Midbrain (tissue), 1 donor: ENCODE data around the gene KRTAP10-4.
"Not testable (repeated sequence)": the region's sequence is repeated elsewhere in the genome, so short reads cannot be mapped to it uniquely, and the experiment has no call there.

ENCODE experiments used
- DNase-seq: peaks from one replicate; lab custom pipeline; 2025; lab: John Stamatoyannopoulos, UW

KRTAP10-4 gene, protein sequence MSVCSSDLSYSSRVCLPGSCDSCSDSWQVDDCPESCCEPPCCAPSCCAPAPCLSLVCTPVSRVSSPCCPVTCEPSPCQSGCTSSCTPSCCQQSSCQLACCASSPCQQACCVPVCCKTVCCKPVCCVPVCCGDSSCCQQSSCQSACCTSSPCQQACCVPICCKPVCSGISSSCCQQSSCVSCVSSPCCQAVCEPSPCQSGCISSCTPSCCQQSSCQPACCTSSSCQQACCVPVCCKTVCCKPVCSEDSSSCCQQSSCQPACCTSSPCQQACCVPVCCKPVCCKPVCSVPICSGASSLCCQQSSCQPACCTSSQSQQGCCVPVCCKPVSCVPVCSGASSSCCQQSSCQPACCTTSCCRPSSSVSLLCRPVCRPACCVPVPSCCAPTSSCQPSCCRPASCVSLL

DNA sequence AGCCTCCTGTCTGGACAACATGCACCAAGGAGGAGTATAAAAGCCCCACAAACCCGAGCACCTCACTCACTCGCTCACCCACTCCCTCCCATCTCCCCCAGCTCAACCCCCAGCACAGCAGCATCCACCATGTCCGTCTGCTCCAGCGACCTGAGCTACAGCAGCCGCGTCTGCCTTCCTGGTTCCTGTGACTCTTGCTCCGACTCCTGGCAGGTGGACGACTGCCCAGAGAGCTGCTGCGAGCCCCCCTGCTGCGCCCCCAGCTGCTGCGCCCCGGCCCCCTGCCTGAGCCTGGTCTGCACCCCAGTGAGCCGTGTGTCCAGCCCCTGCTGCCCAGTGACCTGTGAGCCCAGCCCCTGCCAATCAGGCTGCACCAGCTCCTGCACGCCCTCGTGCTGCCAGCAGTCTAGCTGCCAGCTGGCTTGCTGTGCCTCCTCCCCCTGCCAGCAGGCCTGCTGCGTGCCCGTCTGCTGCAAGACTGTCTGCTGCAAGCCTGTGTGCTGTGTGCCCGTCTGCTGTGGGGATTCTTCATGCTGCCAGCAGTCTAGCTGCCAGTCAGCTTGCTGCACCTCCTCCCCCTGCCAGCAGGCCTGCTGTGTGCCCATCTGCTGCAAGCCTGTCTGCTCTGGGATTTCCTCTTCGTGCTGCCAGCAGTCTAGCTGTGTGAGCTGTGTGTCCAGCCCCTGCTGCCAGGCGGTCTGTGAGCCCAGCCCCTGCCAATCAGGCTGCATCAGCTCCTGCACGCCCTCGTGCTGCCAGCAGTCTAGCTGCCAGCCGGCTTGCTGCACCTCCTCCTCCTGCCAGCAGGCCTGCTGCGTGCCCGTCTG lies at the start of gene KRTAP10-4:
Gene KRTAP10-4 (plus strand): TSS at position 100 of the 827 bp plus-strand sequence. CDS start 30 bp downstream, at position 130.
- not testable (repeated sequence) for DNase-seq

DNA sequence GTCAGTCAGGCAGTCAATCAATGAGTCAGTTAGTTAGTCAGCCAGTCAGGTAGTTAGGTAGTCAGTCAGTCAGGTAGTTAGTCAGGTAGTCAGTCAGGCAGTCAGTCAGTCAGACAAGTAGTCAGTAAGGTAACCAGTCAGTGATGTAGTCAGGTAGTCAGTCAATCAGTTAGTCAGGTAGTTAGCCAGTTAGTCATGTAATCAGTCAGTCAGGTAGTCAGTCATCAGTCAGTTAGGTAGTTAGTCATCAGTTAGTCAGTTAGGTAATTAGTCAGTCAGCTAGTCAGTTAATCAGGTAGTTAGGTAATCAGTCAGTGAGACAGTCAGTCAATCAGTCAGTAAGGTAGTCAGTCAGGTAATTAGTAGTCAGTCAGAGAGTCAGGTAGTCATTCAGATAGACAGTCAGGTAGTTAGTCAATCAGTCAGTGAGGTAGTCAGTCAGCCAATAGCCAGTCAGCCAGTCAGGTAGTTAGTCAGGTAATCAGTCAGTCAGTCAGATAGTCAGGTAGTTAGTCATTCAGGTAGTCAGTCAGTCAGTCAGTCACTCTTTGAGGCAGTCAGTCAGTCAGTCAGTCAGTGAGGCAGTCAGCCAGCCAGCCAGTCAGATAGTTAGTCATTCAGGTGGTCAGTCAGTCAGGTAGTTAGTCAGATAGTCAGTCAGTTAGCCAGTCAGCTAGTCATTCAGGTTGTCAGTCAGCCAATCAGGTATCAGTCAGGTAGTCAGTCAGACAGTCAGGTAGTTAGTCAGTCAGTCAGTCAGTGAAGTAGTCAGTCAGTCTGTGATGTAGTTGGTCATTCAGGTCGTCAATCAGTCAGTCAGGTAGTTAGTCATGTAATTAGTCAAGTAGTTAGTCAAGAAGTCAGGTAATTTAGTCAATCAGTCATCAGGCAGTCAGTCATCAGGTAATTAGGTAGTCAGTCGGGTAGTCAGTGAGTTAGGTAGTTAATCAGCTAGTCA lies 48.8 kb upstream of the KRTAP10-4 start:
- no peak for DNase-seq

DNA sequence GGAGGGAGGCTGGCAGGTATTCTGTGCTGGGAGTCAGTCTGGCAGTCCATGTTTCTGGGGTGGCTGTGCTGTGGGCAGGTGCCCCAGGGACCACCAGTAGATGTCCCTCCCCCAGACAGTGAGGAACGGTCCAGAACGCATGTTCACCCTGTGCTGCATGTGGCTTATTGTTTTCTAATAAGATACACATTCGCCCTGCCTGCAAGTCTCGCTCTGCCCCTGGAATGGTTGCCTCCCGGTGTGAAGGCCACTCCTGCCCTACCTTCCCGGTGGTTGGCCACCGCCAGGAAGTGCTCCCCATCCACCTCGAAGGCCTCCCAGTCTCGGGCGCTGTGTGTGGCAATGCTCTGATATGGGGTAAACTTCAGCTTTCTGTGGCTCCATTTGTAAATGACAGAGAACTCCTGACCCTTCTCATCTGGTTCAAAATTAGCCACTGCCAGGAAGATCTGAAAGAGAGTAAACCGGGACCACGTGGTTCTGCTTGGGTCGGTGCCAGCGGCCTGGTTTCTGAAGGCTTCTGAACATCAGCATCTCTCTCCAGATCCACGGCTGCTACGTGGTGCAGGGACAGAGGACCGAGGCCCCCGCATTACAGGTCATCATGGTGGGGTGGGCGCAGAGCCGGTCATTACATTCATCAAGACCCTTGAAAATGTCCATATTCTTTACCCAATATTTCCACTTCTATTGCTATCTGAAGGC lies 48.0 kb upstream of the KRTAP10-4 start:
- DNase-seq: no peak

DNA sequence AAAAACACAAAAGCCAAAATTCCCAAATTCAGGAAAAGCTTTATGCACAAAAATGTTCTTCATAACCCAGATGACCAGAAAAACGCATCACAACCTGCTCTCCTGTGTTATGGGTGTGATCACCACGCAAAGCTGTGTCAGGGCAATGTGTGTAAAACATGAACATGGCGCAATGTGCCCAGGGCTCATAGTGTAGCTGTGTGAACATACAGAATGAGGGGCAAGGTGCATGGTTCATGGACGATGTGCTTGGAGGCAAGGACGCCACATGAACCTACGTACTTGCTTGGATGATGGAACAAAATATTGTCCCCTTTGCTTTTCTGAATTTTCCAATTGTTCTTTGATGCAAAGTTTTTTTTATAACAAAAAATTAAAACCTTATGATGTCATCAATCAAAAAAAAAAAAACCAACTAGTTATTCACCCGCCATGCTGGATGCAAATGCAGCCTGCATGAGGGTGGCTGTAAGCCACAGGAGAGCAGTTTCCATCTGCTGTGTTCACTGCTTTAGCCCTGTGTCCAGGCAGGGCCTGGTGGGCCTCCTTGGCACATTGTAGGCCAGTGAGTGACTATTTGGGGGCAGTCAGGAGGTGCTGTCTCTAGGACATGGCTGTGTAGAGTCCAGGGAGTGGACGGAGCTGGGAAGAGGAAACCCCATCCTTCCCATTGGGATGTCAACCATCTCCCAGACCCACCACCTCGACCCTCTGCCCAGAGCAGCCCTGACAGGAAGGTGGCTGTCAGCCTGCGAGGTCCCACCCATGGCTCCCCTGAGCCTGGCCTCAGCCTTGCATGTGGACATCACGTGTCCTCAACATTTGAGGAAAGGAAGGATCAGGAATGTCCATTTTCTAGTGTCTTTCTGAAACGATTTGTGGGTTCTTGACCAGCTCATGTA lies 47.2 kb upstream of the KRTAP10-4 start:
- DNase-seq: no peak

DNA sequence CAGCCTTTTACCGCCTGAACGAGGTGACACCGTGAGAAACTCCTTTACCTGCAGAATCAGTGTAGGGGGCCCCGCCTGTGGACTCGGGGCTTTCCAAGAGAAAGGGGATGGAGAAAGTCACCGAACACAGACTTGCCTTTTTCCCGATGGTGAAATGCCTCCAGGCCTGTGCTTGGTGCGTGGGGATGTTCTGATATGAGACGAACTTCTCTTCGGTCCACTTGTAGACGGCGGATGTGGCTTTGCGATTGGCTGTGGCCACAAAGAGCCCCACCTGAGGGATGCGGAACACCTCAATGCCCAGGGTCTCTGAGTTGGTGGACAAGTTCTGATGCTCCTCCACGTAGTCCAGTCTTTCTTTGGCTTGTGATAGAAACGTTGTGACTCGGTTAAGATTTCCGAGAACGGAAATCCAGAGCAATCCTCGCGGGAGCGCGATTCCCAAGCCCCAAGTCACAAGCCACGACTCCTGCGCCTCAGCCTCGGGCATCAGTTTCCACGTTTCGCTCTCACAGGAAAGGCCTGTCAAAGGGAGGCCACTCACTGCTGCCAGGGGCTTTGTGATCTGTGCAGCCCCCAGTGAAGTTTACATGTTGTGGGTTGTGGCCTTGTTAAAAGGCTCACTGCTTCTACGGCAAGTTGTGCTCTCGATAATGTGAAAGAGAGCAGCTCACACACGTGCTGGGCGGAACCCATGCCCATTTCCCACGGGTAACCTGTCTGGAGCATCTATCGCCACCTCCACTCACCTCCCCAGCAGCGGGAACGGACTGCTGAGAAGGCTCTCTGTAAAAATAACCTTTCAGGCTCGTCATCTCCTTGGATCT lies 46.2 kb upstream of the KRTAP10-4 start:
- no peak for DNase-seq

DNA sequence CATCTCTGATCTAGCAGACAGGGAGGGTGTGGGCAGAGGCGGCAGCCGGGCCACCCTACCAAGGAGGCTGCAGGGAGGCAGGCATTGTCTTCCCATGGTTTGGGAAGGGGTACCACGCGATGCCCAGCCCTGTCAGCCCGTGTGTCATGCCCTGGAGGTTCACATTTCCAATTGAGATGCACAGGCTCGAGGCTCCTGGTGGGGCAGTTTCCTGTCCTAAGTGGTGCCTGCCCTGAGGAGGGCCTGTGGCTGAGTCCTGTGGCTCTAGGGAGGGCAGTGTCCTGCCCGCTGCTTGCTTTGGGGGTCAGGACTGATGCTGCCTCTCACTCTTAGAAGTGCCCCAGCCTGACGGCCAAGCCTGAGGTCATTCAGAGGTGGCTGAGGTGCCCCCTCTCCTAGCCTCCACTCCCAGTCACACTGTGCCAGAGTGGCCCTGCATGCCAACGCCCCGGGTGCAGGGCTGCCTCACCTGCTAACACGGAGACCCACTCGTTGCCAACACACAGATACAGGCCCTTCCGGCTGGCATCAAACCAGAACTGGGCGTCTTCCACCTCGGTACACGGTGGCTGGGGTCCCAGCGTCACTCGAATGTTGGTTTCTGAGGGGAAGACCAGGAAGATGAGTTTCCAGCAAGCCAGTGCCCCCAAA lies 45.4 kb upstream of the KRTAP10-4 start:
- no peak for DNase-seq

DNA sequence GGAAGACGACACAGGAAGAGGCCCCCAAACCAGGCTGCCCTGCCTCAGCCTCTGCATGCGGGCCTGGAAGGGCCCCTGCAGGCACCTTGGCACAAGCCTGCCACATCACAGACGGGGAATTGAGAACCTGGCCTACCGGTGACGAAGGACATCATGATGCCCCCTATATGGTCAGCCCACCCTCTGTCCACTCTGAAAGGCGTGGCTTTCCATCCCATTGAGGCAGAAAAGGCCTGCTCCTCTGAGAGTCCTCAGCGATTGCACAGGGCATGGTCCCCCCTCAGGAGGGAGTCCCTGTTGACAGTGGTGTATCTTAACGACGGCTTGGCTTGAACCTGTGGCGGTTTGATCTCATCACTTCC lies 44.9 kb upstream of the KRTAP10-4 start:
- no peak for DNase-seq

DNA sequence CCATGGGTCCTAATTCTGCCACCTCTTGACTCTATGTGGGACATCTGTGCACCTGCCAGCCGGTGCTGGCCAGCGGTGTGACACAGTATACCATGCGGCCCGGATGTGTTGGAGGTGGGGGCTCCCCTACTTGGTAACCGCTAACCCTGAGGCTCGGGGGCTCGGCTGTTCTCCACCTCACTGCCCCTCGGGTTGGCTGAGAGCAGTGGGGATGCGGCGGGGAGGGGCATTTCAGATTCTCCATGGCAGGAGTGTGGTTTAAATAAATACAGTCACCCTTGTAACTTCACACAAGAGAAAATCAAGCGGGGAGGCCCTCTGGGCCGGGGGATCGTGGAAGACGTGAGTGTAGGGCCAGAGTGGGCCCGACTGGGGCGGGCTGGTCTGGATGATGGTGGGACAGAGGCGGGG lies 44.5 kb upstream of the KRTAP10-4 start:
- DNase-seq: no peak

DNA sequence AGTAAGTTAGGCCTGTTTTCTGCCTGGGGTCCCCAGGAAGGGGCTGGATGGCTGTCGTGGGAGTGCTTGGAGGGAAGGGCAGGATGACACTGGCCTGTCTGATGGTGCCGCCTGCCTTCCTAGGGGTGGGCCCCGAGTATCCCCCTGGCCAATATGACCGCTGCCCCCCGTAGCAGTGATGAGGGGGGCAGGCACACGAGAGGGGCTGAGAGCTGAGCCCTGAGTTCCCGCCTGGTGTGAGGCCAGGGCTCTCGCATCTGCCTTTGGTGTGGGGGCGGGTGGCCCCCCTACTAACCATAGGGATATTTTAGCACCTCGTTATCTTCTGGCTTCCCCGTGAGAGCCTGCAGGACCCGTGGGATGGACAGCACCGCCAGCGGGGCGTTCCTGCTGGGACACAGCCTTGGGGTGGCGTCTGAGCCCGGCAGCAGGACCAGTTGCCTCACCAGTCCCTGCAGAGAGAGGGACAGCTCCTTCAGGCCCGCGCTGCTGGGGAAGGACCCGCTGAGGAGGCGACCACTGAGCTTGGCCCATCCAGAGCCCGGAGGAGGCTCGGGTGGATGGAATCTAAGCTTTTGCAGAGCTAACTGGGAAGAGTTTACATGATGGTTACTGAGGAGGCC lies 43.9 kb upstream of the KRTAP10-4 start:
- DNase-seq: no peak

DNA sequence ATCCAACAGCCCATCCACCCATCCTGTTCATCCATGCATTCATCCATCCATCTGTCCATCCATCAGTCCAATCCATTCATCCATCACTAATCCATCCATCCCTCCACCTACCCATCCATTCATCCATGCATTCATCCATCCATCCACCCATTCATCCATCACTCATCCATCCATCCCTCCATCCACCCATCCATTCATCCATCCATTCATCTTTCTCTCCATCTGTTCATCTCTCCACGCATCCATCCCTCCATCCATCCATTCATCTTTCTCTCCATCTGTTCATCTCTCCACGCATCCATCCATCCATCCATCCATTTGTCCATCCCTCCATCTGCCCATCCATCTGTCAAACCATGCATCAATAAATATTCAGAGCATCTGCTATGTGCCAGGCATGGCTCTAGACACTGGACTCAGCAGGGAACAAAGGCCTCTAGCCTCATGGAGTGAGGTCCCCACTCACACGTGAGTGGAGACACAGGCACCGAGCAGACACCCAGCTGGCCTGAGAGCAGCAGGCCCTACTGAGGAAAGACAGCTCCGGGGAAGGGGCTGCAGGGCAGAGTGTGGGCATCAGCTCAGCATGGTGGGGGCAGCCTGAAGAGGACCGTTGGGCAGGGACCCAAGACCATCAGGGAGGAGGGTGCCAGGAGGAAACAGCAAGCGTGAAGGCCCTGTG lies 43.2 kb upstream of the KRTAP10-4 start:
- DNase-seq: no peak

DNA sequence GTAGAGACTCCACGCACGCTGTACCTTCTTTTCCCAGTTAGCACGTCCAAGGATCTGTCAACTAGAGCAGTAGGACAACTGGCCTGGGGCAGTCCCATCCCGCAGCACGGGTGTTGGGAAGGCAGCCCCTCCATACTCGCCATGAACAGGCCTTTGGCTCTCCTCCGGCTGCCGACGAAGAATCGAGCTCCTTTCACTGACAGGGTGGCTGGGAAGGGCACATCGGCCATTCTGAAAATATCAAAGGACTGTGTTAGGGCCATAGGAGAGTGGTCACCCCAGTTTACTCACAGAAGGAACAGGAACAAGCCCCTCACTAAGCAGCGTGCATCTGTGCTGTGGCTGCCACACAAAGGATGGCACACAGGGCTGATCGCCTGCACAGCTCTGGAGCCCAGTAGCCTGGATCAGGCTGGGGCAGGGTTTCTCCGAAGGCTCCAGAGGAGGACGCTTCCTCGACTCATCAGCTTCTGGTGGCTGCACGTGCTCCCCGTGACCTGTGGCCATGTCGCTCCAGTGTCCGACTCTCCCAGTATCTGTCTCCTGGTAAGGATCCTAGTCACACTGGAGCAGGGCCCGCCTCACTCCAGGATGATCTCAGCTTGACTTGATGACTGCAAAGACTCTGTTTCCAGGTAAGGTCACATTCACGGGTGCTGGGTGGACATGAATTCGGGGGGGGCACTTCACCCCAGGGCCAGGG lies 42.5 kb upstream of the KRTAP10-4 start:
- DNase-seq: no peak

DNA sequence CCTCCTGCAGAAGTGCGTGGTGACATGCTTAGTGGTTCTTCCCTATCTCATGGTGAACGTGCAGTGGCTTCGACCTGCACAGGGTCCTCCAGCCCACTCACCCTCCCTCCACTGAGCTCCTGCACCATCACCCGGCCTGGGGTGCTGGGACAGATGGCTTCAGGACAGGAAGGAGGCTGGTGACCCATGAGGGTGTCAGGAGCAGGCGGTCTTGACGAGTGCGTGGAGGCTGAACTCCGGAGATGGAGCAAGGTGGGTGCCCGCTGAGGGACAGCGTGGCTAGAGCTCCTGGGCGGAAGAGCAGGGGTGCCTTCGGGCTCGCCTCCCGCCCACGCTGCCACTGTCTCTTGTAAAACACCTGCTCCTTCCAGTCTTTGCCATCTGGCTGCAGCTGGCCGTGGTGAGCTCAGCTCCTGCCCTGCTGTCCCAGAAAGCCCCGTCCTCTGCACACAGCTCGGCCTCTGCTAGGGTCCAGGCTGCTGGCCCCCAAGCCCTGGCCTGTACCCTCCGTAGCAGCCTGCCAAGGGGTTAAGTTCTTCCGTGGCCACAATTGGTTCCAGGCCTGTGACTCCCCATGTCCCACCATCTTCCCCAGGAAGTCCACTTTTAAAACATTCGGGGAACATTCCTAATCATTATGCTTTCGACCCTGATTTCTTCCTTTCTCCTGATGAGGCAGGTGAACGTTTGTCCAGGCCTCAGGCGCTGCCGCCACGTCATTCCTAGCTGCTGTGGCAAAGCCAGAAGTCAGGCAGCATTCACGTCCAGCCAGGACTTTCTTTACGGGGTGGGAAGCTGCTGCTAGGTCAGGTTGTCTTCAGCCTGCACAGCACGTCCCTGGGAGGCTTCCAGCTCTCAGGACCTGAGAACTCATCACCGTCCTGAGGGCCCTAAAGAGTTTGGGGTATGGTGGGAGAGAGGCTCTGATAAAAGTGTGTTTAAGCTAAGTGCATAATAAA lies 41.6 kb upstream of the KRTAP10-4 start:
- no peak for DNase-seq

DNA sequence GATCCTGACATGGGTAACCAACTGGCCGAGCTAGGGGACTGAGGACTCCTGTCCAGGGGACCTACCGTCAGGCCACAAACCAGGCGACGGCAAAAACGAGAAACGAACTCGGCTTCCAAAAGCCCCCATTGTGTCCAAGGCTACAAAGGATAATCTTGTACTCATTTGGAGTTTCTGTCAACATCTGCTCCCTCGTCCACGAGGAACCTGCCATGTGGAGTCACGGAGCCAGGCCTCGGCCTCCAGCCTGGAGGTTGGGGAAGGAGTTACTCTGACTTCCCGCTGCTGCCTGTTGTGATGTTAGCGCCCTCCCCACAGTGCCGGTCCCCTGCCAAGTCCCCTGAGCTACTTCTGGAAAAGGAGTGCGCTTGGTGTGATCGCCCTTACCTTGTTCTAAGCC lies 40.8 kb upstream of the KRTAP10-4 start:
- no peak for DNase-seq

DNA sequence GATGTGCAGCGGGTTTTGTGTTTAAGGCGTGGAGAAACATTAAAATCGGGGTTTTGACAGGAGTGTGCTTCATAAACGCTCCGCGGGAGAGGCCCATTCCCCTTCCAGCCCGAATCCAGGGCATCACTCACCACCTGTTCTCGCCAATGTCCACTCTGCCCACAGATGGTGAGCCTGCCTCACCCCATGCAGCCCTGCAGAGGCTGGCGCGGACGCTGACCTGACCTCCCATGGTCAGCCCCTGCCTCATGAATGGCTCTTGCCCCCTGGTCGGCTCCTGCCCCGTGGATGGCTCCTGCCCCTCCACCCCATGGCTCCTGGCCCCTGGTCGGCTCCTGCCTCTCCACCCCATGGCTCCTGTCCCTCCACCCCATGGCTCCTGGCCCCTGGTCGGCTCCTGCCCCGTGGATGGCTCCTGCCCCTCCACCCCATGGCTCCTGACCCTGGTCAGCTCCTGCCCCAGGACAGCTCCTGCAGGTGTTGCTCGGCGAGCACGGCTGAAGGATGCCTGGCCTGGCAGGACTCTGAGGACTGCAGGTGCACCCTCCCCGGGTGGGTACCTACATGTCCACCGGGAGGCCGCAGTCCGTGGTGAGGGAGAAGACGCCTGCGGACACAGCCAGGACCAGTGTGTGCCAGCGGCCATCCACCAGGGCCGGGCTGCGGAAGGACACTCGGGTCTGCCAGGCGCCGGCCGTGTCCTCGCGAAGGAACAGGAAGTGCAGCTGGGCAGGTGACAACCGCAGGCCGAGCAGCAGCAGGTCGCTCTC lies 40.2 kb upstream of the KRTAP10-4 start:
- no peak for DNase-seq

DNA sequence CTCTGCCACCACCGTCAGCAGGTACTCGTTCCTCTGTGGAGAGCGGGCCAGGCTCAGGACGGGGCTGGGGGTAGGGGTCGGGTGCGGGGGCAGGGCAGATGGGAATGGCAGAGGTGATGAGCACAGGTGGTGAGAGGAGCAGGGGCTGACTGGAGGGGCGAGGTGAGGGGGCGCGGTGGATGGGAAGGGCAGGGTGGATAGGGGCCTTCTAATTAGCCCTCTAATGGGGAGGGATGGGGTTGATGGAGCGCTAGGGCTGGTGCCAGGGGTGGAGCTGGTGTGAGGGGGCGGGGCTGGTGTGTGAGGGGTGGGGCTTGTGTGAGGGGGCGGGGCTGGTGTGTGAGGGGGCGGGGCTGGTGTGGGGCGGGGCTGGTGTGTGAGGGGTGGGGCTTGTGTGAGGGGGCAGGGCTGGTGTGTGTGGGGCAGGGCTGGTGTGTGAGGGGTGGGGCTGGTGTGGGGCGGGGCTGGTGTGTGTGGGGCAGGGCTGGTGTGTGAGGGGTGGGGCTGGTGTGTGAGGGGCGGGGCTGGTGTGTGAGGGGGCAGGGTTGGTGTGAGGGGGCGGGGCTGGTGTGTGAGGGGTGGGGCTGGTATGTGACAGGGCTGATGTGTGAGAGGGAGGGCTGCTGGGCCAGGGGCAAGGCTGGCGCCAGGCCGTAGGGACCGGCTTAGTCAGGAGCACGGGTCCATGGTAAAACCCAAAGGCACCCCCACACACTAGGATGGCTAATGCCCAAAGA lies 39.5 kb upstream of the KRTAP10-4 start:
- DNase-seq: no peak
